K562 (cell line): ENCODE results near the gene ACTL6A. TPM values are rescaled to one million over a fixed set of nuclear protein-coding genes. Genes with fewer than 3 reads are reported as not detected.

Source experiments
- CC2D1A ChIP-seq: fragments of 450-650 bp; IDR thresholded peaks from 2 replicates; pipeline ENCODE4 v1.6.1; 2017; ENCODE audit warnings: mild to moderate bottlenecking
- CSDE1 ChIP-seq, 2 experiments: fragments of 450-650 bp; IDR thresholded peaks; 2 replicates each; pipeline ENCODE4 v1.6.1; 2016; ENCODE audit warnings: mild to moderate bottlenecking in 1 of 2
- GABPA ChIP-seq: fragments of 200-800 bp; sonication (Bioruptor generic); conservative IDR thresholded peaks from 2 replicates; pipeline ENCODE4 v1.6.1; 2016; ENCODE audit warnings: low read depth, missing genetic modification characterization, missing compliant biosample characterization
- KDM4B ChIP-seq, 2 experiments: fragments of 450-650 bp in 1 of 2; sonication (generic) in 1 of 2; IDR thresholded peaks; 2 replicates each; pipeline ENCODE4 v1.6.1; 2016 to 2017; ENCODE audit warnings: borderline replicate concordance in 2 of 2, antibody characterized with exemption in 1 of 2, low read depth in 1 of 2, mild to moderate bottlenecking in 1 of 2
- MBD2 ChIP-seq: sonication (generic); IDR thresholded peaks from 2 replicates; pipeline ENCODE4 v1.6.1; 2016; ENCODE audit warnings: low read depth, borderline replicate concordance
- MXI1 ChIP-seq: IDR thresholded peaks from 2 replicates; pipeline ENCODE4 v1.6.1; 2011; ENCODE audit warnings: low read depth, mild to moderate bottlenecking, improper control_type of control experiment, low read length
- NFYB ChIP-seq: IDR thresholded peaks from 2 replicates; pipeline ENCODE4 v1.6.1; 2011; ENCODE audit warnings: mild to moderate bottlenecking, moderate library complexity; ENCODE audit not compliant: insufficient read length; ENCODE audit errors: extremely low read depth
- TAF7 ChIP-seq: fragments of 450-650 bp; IDR thresholded peaks from 2 replicates; pipeline ENCODE4 v1.6.1; 2016; ENCODE audit warnings: missing genetic modification characterization, missing compliant biosample characterization
- ZBTB40 ChIP-seq, 2 experiments: fragments of 450-650 bp in 1 of 2; sonication (generic) in 1 of 2; formaldehyde crosslinking in 1 of 2; IDR thresholded peaks; 2 replicates each; pipeline versions ENCODE4 v1.7.1 to v1.9.0; 2016 to 2022; ENCODE audit warnings: inconsistent platforms in 1 of 2, mild to moderate bottlenecking in 1 of 2, missing genetic modification reagents in 1 of 2
- ZNF133 ChIP-seq: fragments of 250-450 bp; sonication (Bioruptor Pico); IDR thresholded peaks from 2 replicates; pipeline ENCODE4 v1.4.0; 2020; ENCODE audit warnings: mild to moderate bottlenecking
- ZNF24 ChIP-seq: fragments of 450-650 bp; IDR thresholded peaks from 2 replicates; pipeline ENCODE4 v1.6.1; 2016
- ZNF77 ChIP-seq: fragments of 250-450 bp; sonication (Bioruptor Pico); IDR thresholded peaks from 2 replicates; pipeline ENCODE4 v1.5.0; 2020
- polyA plus RNA-seq, 8 experiments: library from polyadenylated mRNA; depleted of rRNA in 4 of 8; stranded (reverse) in 5 of 8; unstranded in 3 of 8; fragments of >200 nt; fragmentation: Nextera tagmentation in 2 of 8; fragmentation: Illumina TruSeq in 1 of 8; extraction: Ambion mirVana in 2 of 8; extraction: Trizol in 1 of 8; gene quantifications; 2 replicates each; pipeline versions ENCODE4 v1.2.1 to v1.2.3, GENCODE V29; 2011 to 2014; ENCODE audit warnings: inconsistent platforms in 1 of 8, missing spikeins in 1 of 8
- total RNA-seq, 7 experiments: library from RNA; depleted of rRNA in 6 of 7; stranded (reverse); fragments of >200 nt in 6 of 7; fragmentation: Illumina TruSeq in 2 of 7; extraction: Trizol in 2 of 7; gene quantifications; 2 replicates each; pipeline versions ENCODE4 v1.2.1 to v1.2.3, GENCODE V29; 2011 to 2021; ENCODE audit warnings: low replicate concordance in 1 of 7
- TF ChIP-seq, protein P1 (sequence below): sonication (generic); formaldehyde crosslinking; IDR thresholded peaks from 2 replicates; pipeline ENCODE4 v1.8.1; 2023; ENCODE audit warnings: mild to moderate bottlenecking, missing genetic modification reagents
- TF ChIP-seq, protein P2 (sequence below): fragments of 450-650 bp; IDR thresholded peaks from 2 replicates; pipeline ENCODE4 v1.7.1; 2018; ENCODE audit warnings: mild to moderate bottlenecking, low read depth; ENCODE audit not compliant: partially characterized antibody

Gene ACTL6A
- total and polyA plus RNA-seq, 9 of the 15 experiments (the other 6 are each of a cell fraction or from before 2014, with no cell fraction given), result 107 to 243 (median 157) TPM

- TF ChIP-seq ZBTB40 (IDR thresholded peaks at IDR 0.05) (peak; percentile 61), ZBTB40 (CRISPR knock-in tag; IDR thresholded peaks at IDR 0.05) (no peak), ZNF77 (CRISPR knock-in tag) (no peak), ZNF24 (no peak), CC2D1A (0 out of 2 replicates have a peak, but pooled peaks have one; percentile 47), KDM4B (IDR thresholded peaks at IDR 0.05; ENCODE audit: borderline replicate concordance in 2 of 2, low read depth in 1 of 2) (peak in 1 of 2 experiments; percentile 78; a peak in 1 of 4 replicates), MXI1 (no peak), CSDE1 (IDR thresholded peaks at IDR 0.05) (no peak), MBD2 (peak; percentile 99), ZNF133 (CRISPR knock-in tag) (no peak), NFYB (peak; percentile 89), TAF7 (tag) (0 out of 2 replicates have a peak, but pooled peaks have one; percentile 39), GABPA (tag) (peak; percentile 68)
- TF ChIP-seq, protein P1, sequence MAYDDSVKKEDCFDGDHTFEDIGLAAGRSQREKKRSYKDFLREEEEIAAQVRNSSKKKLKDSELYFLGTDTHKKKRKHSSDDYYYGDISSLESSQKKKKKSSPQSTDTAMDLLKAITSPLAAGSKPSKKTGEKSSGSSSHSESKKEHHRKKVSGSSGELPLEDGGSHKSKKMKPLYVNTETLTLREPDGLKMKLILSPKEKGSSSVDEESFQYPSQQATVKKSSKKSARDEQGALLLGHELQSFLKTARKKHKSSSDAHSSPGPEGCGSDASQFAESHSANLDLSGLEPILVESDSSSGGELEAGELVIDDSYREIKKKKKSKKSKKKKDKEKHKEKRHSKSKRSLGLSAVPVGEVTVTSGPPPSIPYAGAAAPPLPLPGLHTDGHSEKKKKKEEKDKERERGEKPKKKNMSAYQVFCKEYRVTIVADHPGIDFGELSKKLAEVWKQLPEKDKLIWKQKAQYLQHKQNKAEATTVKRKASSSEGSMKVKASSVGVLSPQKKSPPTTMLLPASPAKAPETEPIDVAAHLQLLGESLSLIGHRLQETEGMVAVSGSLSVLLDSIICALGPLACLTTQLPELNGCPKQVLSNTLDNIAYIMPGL (CRISPR knock-in tag), result peak; percentile 13; the same call in 1 of the 2 replicates
- TF ChIP-seq, protein P2, sequence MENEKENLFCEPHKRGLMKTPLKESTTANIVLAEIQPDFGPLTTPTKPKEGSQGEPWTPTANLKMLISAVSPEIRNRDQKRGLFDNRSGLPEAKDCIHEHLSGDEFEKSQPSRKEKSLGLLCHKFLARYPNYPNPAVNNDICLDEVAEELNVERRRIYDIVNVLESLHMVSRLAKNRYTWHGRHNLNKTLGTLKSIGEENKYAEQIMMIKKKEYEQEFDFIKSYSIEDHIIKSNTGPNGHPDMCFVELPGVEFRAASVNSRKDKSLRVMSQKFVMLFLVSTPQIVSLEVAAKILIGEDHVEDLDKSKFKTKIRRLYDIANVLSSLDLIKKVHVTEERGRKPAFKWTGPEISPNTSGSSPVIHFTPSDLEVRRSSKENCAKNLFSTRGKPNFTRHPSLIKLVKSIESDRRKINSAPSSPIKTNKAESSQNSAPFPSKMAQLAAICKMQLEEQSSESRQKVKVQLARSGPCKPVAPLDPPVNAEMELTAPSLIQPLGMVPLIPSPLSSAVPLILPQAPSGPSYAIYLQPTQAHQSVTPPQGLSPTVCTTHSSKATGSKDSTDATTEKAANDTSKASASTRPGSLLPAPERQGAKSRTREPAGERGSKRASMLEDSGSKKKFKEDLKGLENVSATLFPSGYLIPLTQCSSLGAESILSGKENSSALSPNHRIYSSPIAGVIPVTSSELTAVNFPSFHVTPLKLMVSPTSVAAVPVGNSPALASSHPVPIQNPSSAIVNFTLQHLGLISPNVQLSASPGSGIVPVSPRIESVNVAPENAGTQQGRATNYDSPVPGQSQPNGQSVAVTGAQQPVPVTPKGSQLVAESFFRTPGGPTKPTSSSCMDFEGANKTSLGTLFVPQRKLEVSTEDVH, result peak; percentile 57
Observed at GRCh38 chr3:179562591-179563270, at the start of gene ACTL6A (continued).
